ENCODE data around the gene HAX1. TPM values are rescaled to one million over a fixed set of nuclear protein-coding genes. Genes with fewer than 3 reads are reported as not detected.
"Not testable (repeated sequence)": the region's sequence is repeated elsewhere in the genome, so short reads cannot be mapped to it uniquely, and the experiment has no call there.

Gene HAX1
- total RNA-seq, 1 donor = 141 TPM

GRCh38 chr1:154320882-154321608 lies 48.6 kb downstream of the HAX1 start, which contains the start of gene AQP10:
TSS of gene AQP10 (plus strand) at chr1:154321093. CDS start at chr1:154321156, 63 bp downstream.
- DNase-seq (ENCODE audit: low read depth) = peak; percentile 62
- H3K4me3 ChIP-seq (ENCODE audit: low read depth, low read length) = no peak within 1 kb of the TSS
- TF ChIP-seq, protein P1, sequence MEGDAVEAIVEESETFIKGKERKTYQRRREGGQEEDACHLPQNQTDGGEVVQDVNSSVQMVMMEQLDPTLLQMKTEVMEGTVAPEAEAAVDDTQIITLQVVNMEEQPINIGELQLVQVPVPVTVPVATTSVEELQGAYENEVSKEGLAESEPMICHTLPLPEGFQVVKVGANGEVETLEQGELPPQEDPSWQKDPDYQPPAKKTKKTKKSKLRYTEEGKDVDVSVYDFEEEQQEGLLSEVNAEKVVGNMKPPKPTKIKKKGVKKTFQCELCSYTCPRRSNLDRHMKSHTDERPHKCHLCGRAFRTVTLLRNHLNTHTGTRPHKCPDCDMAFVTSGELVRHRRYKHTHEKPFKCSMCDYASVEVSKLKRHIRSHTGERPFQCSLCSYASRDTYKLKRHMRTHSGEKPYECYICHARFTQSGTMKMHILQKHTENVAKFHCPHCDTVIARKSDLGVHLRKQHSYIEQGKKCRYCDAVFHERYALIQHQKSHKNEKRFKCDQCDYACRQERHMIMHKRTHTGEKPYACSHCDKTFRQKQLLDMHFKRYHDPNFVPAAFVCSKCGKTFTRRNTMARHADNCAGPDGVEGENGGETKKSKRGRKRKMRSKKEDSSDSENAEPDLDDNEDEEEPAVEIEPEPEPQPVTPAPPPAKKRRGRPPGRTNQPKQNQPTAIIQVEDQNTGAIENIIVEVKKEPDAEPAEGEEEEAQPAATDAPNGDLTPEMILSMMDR (IDR thresholded peaks at IDR 0.05; ENCODE audit: insufficient read depth, low read length) = peak; percentile 8

DNA sequence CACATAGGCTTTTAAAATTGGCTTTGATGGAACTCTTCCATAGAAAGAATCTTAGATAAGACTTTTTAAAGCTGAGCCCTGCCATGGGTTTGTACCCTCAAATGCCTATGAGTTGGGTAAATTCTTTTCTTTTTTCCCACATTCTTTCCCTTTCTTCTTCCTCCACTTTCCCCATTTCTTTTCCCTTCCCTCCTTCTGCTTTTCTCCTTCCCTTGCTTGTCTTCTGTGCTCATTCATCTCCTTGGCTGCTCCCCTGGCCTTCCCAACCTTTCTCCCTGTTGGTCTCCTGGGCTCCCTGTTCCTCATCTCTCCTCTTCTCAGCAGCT lies 49.1 kb downstream of the HAX1 start:
- DNase-seq (ENCODE audit: low read depth); H3K4me3 ChIP-seq (ENCODE audit: low read depth, low read length): not testable (repeated sequence)

- TF ChIP-seq, protein P1 (IDR thresholded peaks at IDR 0.05; ENCODE audit: insufficient read depth, low read length) = no peak
- H3K4me3 ChIP-seq (ENCODE audit: low read depth, low read length) = no peak overlapping the region
- no peak for DNase-seq (ENCODE audit: low read depth)
These were observed 51.1 kb downstream of the HAX1 start for GRCh38 chr1:154323493-154323892.

- no peak overlapping the region for H3K4me3 ChIP-seq (ENCODE audit: low read depth, low read length)
These were observed 51.8 kb downstream of the HAX1 start for GRCh38 chr1:154324241-154324640.

GRCh38 chr1:154324669-154325582 lies 52.5 kb downstream of the HAX1 start, which contains the start of gene ATP8B2:
TSS of gene ATP8B2 (plus strand) at chr1:154325525. CDS start at chr1:154328142, 2,617 bp downstream.
- H3K4me3 ChIP-seq (ENCODE audit: low read depth, low read length) = peak within 1 kb of the TSS; percentile 98
- TF ChIP-seq, protein P1 (IDR thresholded peaks at IDR 0.05; ENCODE audit: insufficient read depth, low read length) = peak; percentile 91
- peak; percentile 78 for DNase-seq (ENCODE audit: low read depth)

More at GRCh38 chr1:154324241-154324640, 51.8 kb downstream of the HAX1 start:
- TF ChIP-seq, protein P1 (IDR thresholded peaks at IDR 0.05; ENCODE audit: insufficient read depth, low read length) = no peak
- no peak for DNase-seq (ENCODE audit: low read depth)

Small RNA genes lying within 50 kb of the gene (small RNA-seq; reads per million reads assigned to genes)
- not detected for gene RF00273
- not detected for gene RNU6-121P
- not detected for gene RNU6-239P
- not detected for gene SNORA58B

Other genes starting within 250 kb of the HAX1 start
- 0.09 TPM in 1 of 2 replicates, not detected in the other for gene NUP210L, start 117.6 kb upstream of the HAX1 start, total RNA-seq (ENCODE audit: low replicate concordance)
- 427 and 649 TPM in 2 replicates for gene TPM3, start 80.5 kb upstream of the HAX1 start, total RNA-seq (ENCODE audit: low replicate concordance)
- gene CFAP141, start 66.3 kb upstream of the HAX1 start, total RNA-seq (ENCODE audit: low replicate concordance) = not detected in 2 replicates
- 115 and 121 TPM in 2 replicates for gene UBAP2L, start 51.7 kb upstream of the HAX1 start, total RNA-seq (ENCODE audit: low replicate concordance)
- not detected in 2 replicates for gene AQP10, start 48.5 kb downstream of the HAX1 start, total RNA-seq (ENCODE audit: low replicate concordance)
- gene ATP8B2, start 52.9 kb downstream of the HAX1 start, total RNA-seq (ENCODE audit: low replicate concordance) = 58.3 and 231 TPM in 2 replicates
- 1.3 and 5.3 TPM in 2 replicates for gene IL6R, start 132.7 kb downstream of the HAX1 start, total RNA-seq (ENCODE audit: low replicate concordance)
- gene TDRD10, start 229.6 kb downstream of the HAX1 start, total RNA-seq (ENCODE audit: low replicate concordance) = not detected in 2 replicates
- 0.09 and 0.49 TPM in 2 replicates for gene SHE, start 229.8 kb downstream of the HAX1 start, total RNA-seq (ENCODE audit: low replicate concordance)